Pulmonary artery endothelial cell (primary cell): ENCODE measurements around the gene TUBGCP3. TPM values are rescaled to one million over a fixed set of nuclear protein-coding genes. Genes with fewer than 3 reads are reported as not detected.
"Not testable (repeated sequence)": the region's sequence is repeated elsewhere in the genome, so short reads cannot be mapped to it uniquely, and the experiment has no call there.

Experiments
- DNase-seq: peaks from one replicate; pipeline ENCODE4 v3.0.0-alpha.2; 2011; ENCODE audit warnings: low read depth, low spot score
- total RNA-seq: library from RNA; depleted of rRNA; stranded (reverse); fragments of >200 nt; gene quantifications from 2 replicates; pipeline ENCODE4 v1.2.3, GENCODE V29; 2014

The TUBGCP3 gene
- total RNA-seq, 1 donor from 2014 or later: 22.4 TPM

DNA sequence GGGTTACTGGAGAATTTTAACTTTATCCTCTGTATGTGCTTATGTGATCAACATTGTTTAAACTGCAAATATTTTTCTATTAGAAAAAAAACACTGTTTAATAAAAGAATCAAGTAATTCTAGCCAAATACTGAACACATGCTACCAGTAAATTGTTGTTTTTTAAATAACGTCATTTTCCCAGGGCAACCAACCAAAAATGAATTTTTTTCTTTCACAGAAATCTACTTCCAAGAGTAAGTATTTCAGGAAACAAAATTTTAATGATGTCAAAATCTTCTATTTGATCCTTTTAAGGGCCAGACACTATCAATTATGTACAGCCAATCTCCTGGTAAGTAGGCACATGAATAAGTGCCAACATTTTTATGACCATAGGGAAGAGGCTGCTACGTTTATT, 57.1 kb downstream of the TUBGCP3 start:
- DNase-seq: no peak

- DNase-seq: no peak
Observed at GRCh38 chr13:112529216-112529615, 58.7 kb downstream of the TUBGCP3 start.

DNA sequence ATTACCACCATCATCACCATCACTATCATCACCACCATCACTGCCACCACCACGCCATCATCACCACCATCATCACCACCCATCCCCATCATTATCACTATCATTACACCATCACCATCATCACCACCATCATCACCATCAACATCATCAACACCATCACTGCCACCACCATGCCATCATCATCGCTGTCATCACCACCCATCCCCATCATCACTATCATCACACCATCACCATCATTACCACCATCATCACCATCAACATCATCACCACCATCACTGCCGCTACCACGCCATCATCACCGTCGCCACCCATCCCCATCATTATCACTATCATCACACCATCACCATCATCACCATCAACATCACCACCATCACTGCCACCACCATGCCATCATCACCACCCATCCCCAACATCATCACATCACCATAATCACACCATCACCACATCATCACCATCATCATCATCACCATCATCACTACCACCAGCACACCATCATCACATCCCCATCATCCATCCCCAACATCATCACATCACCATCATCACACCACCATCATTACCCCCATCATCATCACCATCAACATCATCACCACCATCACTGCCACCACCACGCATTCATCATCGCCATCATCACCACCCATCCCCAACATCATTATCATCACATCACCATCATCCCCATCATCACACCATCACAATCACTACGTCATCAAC, 61.7 kb downstream of the TUBGCP3 start:
- DNase-seq: no peak

DNA sequence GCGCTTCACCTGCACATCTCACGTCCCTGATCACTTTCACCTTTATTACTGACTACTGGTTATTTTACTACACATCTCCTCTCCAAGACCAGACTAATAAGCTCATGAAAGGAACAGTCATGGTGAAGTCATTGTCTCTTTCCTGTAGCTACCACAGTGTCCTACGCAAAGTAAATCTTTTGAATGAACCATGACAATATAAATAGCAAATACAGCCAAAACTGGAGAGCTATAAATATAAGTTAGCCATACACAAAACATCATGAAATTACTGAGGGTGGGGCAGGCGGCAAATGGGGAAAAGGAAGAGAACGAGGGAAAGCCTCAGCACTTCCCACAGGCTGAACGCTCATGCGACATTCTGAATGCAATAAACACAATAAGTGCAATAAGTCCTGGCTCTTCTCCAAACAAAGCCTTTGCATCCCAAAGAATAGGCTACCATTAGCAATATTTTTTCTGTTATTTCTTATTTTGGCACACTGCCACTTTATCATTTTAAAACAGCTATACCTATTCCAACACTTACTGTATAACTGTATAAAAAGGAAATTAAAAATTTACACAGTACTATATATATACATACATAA, 62.5 kb downstream of the TUBGCP3 start:
- DNase-seq: no peak

DNA sequence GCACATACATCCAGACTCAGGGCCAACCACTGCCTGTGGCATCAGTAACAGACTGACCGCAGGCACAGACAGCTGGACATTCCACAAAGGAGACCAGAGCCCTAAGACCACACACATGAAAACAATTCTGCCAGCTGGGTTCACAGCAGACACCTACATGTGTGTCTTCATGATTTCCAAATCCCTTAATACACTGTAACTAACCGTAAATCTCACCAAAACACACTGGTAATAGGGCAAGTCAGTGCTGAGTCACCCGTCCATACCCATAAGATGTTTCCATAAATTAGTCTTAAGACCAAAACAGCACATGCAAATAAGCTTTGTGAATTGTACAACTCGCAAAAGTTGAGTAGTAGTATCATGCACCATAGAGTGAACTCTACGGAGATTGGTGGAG, 65.4 kb downstream of the TUBGCP3 start:
- DNase-seq: no peak

DNA sequence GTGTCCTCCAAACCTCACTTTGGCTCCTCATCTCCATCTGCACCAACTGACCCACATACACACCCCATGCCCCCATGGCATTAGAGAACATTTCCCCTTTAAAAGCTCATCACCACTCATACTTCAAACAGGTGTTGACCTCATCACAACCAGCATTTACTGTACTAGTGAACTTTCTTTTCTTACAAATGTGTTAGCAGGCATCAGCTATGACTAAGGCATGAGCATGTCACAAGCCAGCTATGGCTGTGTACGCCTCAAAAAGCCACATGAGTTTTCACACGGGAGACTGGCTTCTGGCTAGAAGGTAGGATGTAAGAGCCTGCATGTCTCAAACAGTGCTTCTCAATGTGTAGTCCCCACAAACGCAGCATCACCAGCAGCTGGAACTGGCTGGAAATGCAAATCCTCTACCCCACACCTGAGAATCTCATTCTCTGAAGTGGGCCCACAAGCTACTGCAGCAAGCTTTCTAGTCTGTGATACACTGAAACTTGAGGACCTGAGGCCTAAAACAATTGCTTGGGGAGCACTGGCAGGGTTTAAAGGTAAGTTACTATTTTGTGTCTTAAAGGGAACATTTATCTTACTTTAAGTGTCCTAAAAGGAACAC, 66.8 kb downstream of the TUBGCP3 start:
- no peak for DNase-seq

DNA sequence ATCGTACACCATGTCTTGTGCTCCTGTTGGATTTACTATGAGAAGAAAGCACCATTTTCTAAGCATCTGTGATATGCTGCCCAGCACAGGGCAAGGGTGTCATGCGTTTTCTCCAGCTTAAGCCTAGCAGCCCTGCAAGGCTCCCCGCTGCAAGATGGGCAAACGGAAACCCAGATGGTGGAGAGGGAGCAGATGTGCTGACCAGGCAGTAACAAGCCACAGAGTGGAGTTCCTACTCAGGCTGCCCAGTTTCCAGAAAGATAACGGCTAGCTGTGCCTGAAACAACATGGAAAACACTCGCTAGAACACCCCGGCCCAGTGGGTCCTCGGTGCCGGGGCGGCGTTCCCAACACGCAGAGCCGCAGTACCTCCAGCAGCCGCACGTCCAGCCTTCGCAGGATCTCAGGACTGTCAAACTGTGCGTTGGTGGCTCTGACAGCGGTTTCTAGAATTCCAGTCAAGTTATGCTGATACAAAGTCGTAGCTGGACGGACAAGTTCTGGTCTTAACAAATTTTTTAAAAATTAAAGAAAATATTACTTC, 68.4 kb downstream of the TUBGCP3 start:
- DNase-seq: no peak

GRCh38 chr13:112516218-112516617, 71.7 kb downstream of the TUBGCP3 start:
- no peak for DNase-seq

DNA sequence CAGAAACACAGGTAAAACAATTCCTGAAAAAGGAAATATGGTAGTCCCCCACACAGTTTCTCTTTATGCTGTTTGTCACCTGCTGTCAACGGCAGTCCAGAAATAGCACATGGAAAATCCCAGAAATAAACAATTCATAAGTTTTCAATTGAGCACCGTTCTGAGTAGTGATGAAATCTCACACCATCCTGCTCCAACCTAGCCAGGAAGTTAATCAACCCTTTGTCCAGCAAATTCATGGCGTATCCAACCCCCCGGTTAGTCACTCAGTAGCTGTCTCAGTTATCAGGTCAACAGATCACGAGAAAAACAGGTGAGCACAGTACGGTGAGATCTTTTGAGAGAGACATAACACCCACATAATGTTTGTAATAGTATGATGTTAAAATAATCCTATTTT, 74.2 kb downstream of the TUBGCP3 start:
- no peak for DNase-seq

DNA sequence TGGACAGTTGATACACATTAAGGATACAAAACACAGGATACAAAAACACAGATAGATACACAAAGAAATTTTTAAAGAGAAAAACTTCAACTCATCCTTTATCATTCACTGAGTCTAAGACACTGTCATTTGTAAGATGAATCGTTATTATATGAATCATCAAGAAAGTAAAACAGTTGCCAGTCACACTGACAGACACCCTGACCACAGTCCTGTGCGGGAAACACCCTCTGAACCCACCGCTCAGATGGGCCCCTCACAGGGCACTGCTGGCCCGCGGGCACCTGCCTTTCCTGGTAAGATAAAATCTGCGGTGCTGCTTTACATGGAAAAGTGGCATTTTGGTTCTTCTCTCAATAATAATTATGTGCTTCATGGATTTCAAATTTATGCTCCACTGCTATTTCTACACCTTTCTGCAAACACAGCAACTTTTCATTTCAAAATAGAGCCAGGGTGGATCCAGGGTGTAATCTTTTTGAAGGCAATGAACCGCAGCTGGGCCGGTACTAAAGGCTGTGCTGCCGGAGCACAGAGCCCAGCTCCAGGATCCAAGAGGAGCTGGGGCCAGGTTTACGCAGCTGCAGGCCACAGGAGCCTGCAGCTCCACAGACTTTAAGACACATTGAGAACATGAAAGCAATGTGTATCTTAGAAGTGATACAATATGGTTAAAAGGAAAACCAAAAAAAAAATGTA, 76.8 kb downstream of the TUBGCP3 start:
- DNase-seq: no peak

GRCh38 chr13:112510002-112510780, 77.8 kb downstream of the TUBGCP3 start:
- DNase-seq: peak; percentile 30

DNA sequence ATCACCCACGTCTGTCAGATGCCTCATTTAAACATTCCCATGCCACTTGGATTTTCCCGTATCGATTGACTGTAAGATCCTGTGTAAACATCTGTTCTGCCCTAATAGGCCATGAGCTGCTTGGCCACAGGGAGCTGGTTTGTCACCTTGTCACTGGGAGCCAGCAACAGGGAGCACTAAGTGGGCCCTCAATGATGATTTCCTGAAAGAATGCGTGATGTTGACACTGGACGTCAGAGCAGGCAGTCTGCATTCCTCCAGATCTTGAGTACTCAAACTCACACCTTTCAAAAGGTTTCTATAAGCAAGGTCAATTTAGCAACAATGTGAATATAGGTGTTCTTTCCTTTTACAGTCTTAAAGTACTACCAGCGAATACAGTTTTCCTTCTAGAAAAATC, 78.8 kb downstream of the TUBGCP3 start:
- no peak for DNase-seq

DNA sequence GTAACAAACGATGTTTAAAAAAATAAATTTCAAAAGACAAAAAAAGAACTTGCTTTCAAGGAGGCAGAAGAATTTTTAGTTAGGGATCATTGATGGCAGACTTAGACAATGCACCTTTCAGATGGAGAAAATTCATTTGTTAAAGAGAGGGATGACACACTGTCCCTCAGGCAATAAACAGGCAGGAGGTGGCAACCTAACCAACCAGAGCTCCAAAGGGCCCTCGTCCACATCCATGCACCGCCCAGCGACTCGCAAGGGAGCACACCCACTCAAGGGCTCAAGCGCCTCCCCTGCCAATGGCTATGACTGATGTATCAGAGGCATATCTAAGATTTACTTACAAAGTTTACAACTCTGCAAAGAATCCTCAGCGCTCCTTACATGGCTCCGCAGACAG, 81.9 kb downstream of the TUBGCP3 start:
- no peak for DNase-seq

DNA sequence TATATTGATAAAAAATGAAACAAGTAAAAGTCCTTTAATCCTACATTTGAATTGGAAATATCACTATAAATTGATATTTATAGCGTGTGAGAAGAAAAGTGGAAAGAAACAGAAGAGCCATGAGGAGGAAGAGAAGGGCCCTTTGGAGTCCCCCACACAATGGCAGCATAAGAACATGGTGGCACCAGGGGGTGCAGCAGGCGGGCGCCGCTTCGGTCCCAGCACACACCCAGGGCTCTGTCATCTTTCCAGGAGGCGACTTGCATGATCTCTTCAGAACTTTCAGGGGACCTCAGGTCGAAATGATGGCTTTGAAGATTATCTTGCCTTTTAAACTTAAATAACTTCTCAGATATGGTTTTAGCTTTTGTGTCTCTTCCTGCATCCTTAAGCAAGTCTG, 91.8 kb downstream of the TUBGCP3 start:
- DNase-seq: no peak

- no peak for DNase-seq
Observed at GRCh38 chr13:112495465-112495864, 92.5 kb downstream of the TUBGCP3 start.

DNA sequence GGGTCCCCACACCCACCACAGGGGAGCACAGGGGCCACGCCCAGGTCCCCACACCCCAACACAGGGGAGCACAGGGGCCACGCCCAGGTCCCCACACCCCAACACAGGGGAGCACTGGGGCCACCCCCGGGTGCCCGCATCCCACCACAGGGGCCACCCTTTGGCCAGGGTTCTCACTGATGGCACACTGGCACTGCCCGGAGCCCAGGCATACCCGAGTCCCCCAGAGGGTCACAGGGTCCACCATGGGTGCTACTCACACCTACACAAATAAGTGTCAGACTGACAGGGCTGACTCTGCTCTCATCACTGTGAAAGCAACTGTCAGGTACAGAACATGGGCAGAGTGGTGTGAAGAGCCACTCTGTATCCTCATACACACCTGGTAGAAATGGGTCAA, 98.8 kb downstream of the TUBGCP3 start:
- DNase-seq: no peak

DNA sequence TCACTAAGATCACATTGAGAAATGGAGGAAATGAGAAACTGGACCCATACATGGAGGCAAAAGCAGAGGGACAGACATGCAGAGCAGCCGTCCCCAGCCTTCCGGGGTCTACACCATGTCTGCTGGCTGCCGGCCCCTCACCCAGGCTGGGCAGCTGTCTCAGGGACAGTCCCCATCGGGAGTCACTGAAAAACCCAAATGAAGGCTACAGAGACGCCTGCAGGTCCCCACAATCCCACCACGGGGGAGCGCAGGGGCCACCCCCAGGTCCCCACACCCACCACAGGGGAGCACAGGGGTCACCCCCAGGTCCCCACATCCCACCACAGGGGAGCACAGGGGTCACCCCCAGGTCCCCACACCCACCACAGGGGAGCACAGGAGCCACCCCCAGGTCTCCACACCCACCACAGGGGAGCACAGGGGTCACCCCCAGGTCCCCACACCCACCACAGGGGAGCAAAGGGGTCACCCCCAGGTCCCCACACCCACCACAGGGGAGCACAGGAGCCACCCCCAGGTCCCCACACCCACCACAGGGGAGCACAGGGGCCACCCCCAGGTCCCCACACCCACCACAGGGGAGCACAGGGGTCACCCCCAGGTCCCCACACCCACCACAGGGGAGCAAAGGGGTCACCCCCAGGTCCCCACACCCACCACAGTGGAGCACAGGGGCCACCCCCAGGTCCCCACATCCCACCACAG, 99.5 kb downstream of the TUBGCP3 start:
- DNase-seq: not testable (repeated sequence)

DNA sequence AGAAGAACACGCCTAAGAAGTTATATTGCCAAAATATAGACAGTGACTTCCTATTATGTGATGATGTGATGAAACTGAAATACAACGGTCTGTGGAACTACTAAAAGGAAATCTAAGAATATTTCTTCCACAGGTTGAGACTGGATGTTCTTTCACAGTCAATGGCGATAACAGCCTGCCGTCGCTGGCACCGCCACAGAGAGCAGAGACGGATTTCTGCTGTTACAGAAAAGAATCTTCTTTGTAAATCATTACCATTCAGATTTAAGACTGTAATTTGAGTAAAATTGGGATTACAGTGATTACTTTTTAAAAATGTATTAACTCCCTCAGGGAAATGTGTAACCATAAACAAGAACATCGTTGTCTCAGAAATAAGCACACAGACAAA, 100.8 kb downstream of the TUBGCP3 start:
- DNase-seq: no peak

DNA sequence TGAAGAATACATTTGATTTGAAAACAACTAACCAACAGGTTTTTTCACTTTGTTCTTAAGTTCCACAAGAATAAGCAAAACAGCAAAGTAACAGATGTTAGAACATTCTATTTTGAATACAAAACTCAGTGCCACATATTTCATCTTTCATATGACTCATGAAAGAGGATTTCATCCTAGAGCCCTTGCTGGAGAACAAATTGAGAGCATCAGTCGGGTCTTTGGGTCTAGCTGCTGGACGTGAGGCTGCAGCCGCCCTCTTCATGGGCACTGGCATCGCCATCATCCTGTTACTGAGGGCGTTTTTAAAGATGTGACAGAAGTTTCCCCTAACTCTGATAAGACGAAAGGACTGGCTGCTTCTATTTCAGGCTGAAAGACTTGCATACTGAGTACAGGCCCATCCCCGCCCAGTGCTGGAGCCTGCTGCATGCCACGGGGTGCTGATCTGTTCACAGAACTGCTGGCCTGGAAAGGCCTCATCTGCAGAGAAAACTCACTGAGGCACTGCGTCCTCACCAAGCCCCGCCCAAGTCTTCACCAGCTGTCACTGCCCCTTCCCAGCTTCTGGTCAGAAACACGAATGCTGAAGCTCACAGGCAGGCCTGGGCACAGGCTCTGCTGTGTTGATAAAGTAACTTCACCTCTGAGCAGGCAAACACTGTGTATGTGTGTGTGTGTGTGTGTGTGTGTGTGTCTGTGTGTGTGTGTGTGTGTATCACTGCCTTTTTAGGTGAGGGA, 101.4 kb downstream of the TUBGCP3 start:
- DNase-seq: no peak

GRCh38 chr13:112485814-112486213, 102.1 kb downstream of the TUBGCP3 start:
- not testable (repeated sequence) for DNase-seq
